ENCODE results near the gene ESPNL. TPM values are rescaled to one million over a fixed set of nuclear protein-coding genes. Genes with fewer than 3 reads are reported as not detected.

ESPNL gene
- total and polyA plus RNA-seq, 2 of the 4 experiments (the other 2 are of a cell fraction): 2.0 TPM

GRCh38 chr2:238173692-238174091 is 73.6 kb downstream of the ESPNL start:
- WGBS, 2 experiments (ENCODE audit: extremely low coverage in 2 of 2, insufficient read length in 1 of 2): no CpG with 5 or more reads among the region's 2 CpGs
- no peak for DNase-seq
- peaks cover 44% of the 10 kb centered on the region for H3K36me3 ChIP-seq (ENCODE audit: control insufficient read depth, insufficient read depth, low read length)

More at GRCh38 chr2:238173692-238174091, 73.6 kb downstream of the ESPNL start:
- Histone ChIP-seq H4K8ac (ENCODE audit: low read depth in 2 of 2, low read length in 2 of 2) (0 out of 4 replicates have a peak overlapping the region, but pooled peaks of 1 of the 2 experiments have one; percentile 19), H2BK5ac (ENCODE audit: low read depth, low read length, poor library complexity, severe bottlenecking) (no peak overlapping the region), H3K23ac (ENCODE audit: low read depth, low read length) (no peak overlapping the region), H3K4me2 (ENCODE audit: low read depth, low read length) (no peak overlapping the region), H3K14ac (replicated peaks; ENCODE audit: low read depth, low read length) (no peak overlapping the region), H2BK20ac (ENCODE audit: low read depth, low read length) (no peak overlapping the region), H3K9me3 (ENCODE audit: control insufficient read depth, insufficient read depth, low read length) (no peaks in the 10 kb centered on the region), H3K4me3 (ENCODE audit: insufficient read depth, low read depth, low read length) (no peak overlapping the region), H4K5ac (ENCODE audit: low read depth, low read length) (no peak overlapping the region), H2BK15ac (ENCODE audit: low read depth, low read length) (no peak overlapping the region), H3K4ac (ENCODE audit: low read depth, low read length) (no peak overlapping the region), H3K27ac (ENCODE audit: insufficient read depth, low read length) (peak overlapping the region; percentile 25; the same call in 1 of the 2 replicates), H3K56ac (ENCODE audit: extremely low read depth, insufficient read depth, low read length) (no peak overlapping the region), H3K18ac (ENCODE audit: low read depth, low read length) (no peak overlapping the region), H3K4me1 (ENCODE audit: control insufficient read depth, insufficient read depth, low read length) (peaks cover 19% of the 10 kb centered on the region), H2AK5ac (ENCODE audit: low read depth, low read length) (no peak overlapping the region; the same call in 1 of the 2 replicates), H3K9me1 (ENCODE audit: insufficient read depth, low read length) (peaks cover 24% of the 10 kb centered on the region), H2AFZ (replicated peaks; ENCODE audit: low read length, poor library complexity) (no peak overlapping the region), H4K20me1 (ENCODE audit: insufficient read depth, low read length) (peaks cover 8% of the 10 kb centered on the region), H3K9ac (ENCODE audit: low read depth, low read length) (no peak overlapping the region), H2BK120ac (ENCODE audit: low read depth, low read length) (no peak overlapping the region), H3K79me1 (ENCODE audit: low read depth in 1 of 2, low read length in 2 of 2) (peaks cover 20 to 57% of the 10 kb centered on the region in 2 experiments; a peak in 3 of 4 replicates), H2AK9ac (replicated peaks; ENCODE audit: low read depth, low read length, poor library complexity) (no peak overlapping the region), H3K27me3 (ENCODE audit: control insufficient read depth, insufficient read depth, low read length) (no peaks in the 10 kb centered on the region), H4K91ac (ENCODE audit: insufficient read depth, low read depth, low read length) (no peak overlapping the region; the same call in 1 of the 2 replicates)
- BruUV-seq (replicated peaks): no TSS peak
- dilution Hi-C loops (cut with HindIII; ENCODE audit: low sequenced_read_pairs, unreplicated experiment) (no loop called here), in situ Hi-C loops (cut with MboI; ENCODE audit: low sequenced_read_pairs) (no loop called here), intact Hi-C loops (cut with micrococcal nuclease) (loop anchor here (10.0 kb wide), 1 partner anchor 179 kb away; no protein-coding TSS in a partner anchor)
- CTCF ChIA-PET: no interaction called here
- POLR2A ChIA-PET (ENCODE audit: unreplicated experiment): no interaction called here
- no peak for ATAC-seq (ENCODE audit: low read depth)
- TF ChIP-seq BHLHE40 (IDR thresholded peaks at IDR 0.05; ENCODE audit: low read depth, low read length) (no peak), CTCF (conservative IDR thresholded peaks at IDR 0.05; ENCODE audit: low read depth, low read length) (0 out of 2 replicates have a peak, but pooled peaks have one; percentile 11), RCOR1 (IDR thresholded peaks at IDR 0.05; ENCODE audit: insufficient replicate concordance, low read length) (no peak), FOS (IDR thresholded peaks at IDR 0.05; ENCODE audit: low read depth, low read length) (no peak), POLR2A (IDR thresholded peaks at IDR 0.05; ENCODE audit: low read depth, low read length) (no peak), RAD21 (IDR thresholded peaks at IDR 0.05; ENCODE audit: low read length) (no peak), USF2 (IDR thresholded peaks at IDR 0.05; ENCODE audit: low read depth, low read length) (no peak)

Measured in IMR-90 (cell line).